Stimulated activated CD8-positive, alpha-beta memory T cell treated with anti-CD3 and anti-CD28 coated beads, Interleukin-12 subunit alpha, Interleukin-12 subunit beta, amount 100 ng/mL, for 1 hour (primary cell): ENCODE data around the gene MED10.

ENCODE experiments used
- DNase-seq: peaks from one replicate; pipeline ENCODE4 v3.0.0-alpha.2; 2020; ENCODE audit warnings: low read depth

The MED10 gene

DNA sequence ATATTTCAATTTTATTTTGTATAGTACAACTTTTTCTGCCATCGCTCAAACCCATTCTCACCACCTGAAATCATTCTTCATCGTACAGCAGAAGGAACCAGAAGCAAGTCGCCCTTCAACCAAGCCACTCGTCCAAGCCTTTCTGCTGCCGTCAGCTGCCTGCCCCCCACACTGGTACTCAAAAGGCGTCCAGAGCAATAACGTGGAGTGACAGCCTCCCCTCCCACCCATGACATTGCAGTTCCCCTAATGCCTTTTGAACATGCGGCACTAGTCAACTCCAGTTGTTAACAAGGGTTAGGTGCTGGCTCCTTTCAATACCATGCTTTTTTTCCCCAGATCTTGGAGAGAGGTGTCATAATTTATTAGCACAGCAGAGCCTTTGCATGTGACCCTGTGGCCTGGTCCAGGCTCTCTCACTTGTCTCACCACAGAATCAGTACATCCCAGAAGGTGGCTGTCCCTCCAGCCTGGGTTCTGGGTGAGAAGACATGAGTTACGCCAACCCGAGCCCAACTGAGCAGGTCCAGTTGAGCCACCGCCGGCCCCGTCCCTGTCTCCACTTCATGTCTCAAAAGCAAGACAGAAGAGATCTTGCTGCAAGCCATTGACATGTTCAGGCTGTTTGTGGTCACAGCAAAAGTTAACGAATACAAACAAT, 20.4 kb upstream of the MED10 start:
- DNase-seq = no peak

DNA sequence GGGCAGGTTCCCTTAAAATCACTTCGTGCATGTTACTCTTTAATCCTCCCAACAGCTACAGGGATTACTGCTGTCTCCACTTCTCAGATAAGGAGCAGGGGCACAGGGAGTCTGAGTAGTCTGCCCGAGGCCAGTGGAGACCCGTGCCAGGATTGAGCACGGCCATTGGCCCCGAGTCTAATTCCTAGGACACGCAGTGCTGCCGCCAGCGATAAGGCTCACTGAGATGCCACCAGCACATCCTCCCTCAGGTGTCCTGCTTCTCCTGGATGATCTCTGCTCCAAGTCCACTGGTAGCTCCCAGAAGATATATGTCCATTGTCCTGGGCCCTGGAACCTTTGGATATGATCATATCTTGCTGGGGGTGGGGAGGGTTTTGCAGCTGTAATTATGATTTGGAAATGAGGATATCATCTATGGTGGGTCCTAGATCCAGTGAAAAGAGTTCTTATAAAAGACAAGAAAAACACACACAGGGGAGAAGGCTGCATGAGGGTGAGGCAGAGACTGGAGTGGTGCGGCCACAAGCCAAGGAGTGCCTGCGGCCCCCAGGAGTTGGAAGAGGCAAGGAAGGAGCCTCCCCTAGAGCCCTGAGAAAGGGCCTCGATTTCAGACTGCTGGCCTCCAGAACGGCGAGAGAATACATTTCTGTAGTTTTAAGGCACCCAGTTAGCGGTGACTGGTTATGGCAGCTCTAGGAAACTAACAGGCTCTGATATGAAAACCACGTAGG, 19.4 kb upstream of the MED10 start:
- DNase-seq = no peak

DNA sequence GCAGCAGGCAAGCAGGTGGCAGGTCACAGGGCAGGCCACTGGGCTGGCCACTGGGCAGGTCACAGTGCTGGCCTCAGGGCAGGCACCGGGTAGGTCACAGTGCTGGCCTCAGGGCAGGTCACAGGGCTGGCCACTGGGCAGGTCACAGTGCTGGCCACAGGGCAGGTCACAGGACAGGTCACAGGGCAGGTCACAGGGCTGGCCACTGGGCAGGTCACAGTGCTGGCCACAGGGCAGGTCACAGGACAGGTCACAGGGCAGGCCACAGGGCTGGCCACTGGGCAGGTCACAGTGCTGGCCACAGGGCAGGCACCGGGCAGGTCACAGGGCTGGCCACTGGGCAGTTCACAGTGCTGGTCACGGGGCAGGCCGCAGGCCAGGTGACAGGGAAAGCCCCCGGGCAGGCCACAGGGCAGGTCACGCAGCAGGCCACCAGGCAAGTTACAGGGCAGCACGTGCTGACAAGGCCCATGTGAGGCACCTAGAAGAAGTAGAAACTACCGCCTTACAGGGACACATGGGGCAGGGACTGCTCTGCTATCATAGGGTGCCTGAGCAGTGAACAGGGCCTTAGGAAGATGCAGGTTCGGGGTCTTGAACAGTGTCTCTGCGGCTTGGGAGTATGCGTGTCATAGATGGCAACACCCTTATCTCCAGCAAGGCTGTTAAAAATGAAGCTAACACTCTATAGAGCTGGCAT, 18.6 kb upstream of the MED10 start:
- no peak for DNase-seq

DNA sequence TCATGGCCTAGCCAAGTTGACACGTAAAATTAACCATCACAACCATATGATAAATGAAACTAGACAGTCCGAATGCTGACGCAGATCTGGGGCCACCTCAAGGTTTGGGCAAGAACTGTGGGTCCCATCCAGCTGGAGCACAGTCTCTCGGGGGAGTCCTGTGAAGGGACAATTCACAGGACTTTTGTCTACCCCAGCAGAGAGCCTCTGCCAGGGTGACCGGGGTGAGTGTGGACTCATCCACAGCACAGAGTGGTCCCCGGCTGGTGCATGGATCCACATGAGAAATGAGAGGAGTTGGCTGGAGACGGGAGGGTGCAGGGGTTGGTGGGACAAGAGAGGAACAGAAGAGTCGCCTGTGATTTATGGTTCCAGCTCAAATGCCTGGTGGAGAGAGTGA, 17.7 kb upstream of the MED10 start:
- DNase-seq = no peak

DNA sequence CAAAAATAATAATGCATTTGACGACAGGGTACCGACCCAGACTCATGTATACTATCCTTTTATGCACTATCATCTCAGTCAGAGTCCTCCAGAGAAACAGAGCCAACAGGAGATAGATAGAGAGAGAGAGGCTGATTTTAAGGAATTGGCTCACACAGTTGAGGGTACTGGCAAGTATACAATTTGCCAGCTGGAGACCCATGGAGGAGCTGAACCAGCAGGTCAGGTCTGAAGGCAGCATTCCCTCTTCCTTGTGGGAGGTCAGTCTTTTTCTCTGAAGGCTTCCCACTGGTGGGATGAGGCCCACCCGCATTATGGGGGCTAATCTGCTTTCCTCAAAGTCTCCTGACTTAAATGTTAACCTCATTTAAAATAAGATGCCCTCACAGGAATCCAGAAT, 17.3 kb upstream of the MED10 start:
- no peak for DNase-seq

DNA sequence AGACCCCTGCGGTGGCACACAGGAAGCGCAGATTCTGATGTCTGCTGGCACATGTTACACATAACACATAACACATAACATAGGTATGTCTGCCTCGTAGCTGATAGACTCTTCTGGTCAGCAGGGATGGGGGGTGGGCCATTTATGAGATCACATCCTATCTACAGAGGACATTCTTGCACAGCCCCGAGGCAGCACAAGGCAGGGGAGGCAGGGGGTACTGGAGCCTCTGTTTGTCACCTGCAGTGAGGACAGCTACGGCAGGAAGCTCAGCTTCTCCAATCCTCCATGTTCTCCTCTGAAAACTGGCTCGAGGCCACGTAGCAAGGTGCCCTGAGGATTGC, 16.7 kb upstream of the MED10 start:
- DNase-seq = no peak

DNA sequence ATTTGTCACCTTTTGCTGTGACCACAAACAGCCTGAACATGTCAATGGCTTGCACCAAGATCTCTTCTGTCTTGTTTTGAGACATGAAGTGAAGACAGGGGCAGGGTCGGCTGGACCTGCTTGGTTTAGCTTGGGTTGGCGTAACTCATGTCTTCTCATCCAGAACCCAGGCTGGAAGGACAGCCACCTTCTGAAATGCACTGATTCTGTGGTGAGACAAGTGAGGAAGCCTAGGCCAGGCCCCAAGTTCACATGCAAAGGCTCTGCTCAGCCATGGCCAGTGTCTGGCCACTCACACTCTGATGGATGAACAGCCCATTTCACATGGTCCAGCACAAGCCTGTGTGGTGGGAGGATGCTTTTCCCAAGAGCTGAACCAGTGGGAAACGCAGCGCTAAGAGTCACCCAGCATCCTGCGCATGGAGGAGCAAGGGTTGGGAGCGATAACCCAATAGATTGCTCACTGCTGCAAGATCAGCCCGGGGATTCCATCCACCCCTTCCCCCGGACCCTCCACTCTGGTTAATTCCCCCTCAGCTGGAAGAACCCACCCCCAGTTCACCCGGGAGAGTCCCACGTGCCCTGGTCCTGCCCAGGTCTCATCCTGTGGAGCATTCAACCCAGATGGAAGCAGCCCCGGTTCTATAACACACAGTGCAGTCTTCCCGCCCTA, 16.2 kb upstream of the MED10 start:
- no peak for DNase-seq

DNA sequence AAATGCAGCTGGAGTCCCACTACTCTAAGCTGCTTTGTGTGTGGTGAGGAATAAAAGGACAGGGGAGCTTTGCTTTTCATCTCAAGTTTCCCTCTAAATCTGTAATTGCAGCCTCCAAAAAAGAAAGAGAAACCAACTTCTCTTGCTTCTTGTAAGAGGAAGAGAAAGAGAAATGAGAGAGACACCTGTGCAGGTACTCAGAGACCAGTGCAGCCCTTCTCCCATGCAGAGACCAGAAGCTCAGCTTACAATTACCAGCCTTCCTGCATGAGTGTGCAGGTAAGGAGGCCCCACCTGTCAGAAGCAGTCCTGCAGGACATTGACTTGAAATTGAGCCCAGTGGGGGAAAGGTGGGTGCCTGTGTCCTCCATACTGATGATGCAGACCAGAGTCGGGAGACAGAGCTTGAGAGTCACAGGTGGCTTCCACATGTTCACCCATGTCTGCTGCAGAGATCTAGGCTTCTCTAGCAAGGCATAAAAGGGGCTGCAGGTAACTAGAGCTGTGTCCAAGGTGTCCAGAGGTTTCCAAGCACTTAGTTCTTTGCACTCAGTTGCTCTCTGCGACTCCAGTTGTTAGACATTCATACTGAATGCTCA, 15.3 kb upstream of the MED10 start:
- no peak for DNase-seq

DNA sequence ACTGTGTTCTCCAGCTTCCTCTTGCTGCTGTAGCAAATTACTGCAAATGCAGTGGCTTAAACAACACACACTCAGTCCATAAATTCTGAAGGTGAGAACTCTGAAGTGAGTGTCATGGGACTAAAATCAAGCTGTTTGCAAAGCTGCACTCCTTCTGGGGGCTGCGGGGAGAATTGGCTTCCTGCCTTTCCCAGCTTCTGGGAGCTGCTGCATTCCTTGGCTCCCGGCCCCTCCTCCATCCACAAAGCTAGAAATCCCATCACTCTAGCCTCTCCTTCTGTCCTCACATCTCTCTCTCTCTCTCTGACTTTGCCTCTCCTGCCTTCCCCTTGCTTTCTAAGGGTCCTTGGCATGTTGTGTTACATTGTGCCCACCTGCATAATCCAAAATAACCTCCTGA, 14.2 kb upstream of the MED10 start:
- DNase-seq = no peak

DNA sequence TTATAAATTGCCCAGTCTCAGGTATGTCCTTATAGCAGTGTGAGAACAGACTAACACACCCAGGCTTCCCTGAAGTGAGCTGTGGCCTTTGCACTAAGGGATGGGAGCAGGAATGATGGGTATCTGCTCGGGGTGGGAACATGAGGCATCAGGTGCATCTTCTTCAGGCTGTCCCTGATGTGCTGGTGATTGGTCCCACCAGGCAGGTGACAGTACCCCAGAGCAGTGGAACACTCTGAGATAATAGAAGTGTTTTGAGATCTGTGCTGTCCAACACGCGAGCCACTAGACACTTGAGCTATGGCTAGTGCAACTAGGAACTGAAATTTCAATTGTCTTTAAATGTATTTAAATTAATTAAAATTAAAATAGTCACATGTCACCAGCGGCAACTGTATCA, 12.8 kb upstream of the MED10 start:
- DNase-seq = no peak

DNA sequence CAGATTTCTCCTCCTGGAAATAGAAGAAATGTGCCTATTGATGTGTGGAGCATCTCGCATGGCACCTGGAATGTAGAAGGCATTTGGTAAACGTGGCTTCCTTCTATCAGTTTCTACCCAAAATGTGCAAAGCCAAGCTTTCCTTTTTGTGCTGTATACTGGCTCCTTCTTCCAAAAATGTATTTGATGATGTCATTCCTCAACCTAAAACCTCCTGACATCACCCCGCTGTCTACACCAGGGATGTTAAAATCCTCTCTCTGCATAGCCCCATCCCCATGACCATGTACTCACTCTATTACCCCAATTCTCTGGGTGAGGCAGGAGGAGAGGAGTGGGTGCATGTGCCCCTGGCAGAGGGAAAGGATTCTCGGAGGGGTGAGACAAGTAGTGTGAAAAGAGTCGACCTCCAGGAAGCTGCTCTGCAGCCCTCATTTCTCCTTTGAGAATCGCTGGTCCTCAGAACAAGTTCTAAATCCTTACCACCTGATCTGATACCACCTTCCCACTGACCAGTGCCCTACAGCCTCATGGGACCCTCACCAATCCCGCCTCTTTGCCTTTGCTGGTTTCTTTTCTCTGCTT, 11.7 kb upstream of the MED10 start:
- no peak for DNase-seq

DNA sequence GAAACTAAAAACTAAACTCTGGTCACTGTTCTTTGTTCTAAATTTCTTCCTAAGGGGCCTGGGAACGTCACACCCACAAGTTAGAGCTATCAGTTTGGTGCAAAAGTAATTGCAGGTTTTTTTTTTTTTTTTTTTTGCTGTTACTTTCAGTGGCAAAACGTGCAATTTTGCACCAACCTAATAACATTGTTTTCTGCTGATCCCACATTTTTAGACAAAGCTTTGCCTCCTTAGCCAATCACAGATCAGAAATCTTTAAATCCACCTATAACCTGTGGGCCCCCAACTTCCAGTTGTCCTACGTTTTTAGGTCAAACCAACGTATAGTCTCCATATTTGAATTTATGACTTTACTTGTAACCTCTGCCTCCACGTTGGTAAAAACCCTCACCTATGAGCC, 11.1 kb upstream of the MED10 start:
- DNase-seq = no peak

DNA sequence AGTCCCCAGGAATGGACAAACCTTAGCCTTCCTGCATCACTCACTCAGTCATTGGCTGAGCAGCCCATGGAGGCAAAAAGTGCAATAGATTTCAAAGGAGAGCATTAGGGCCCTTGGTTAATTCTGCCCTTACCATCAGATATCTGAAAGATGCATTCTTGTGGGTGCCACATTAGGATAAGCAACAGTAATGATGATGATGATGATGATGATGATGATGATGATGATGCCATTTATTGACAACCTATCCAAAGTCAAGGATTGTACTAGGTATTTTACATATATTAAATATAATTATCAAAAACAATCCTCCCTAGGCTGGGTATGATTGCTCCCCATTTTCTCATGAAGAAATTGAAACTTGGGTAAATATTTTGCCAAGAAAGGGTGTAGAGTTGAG, 9.6 kb upstream of the MED10 start:
- no peak for DNase-seq

DNA sequence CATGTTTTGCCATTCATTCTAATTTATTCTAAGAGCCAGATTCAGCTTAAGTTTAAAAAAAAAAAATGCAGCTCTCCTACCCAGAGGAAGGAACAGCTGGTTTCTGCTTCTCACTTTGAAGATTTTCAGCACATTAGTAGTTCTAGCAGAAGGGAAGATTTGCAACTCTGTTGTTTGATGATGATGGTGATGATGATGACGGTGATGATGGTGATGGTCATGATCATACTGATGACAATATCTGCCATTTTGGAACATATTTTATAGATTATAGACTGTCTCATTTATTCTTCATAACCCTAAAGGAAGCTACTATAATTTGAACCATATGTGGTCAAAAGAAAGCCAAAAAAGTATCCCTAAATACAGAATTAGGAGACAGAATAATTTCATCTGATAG, 7.9 kb upstream of the MED10 start:
- DNase-seq = no peak

DNA sequence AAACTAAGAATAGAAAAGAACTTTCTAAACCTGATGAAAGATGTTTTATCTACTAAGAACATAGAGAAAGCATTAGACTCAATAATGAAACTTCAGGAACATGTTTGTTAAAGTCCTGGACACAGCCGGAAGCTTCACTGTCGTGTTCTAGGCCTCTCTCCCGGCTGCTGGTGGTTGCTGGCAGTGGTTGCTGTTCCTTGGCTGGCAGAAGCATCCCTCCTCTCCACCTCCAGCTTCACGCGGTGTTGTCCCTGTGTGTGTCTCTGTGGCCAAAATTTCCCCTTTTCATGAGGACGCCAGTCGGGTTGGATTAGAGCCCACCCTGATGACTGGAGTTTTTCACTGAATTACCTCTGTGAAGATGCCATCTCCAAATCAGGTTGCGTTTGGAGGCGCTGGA, 6.5 kb upstream of the MED10 start:
- no peak for DNase-seq

DNA sequence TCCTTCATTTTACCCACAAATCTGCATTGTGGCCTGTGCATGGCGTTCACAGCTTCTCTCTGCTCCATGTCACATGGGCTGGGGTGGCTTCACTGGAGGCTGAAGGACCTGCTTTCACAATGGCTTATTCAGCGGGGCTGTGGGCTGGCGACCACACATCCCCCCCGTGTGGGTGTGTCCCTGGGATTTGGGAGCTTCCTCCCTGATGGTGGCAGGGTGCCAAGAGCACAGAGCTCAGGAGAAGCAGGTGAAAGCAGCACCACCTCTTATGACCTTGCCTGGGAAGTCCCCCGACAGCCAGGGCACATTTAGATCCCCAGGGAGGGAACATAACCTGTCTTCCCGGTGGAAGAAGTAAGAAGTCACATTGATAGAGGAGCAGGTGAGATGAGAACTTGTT, 5.0 kb upstream of the MED10 start:
- no peak for DNase-seq

DNA sequence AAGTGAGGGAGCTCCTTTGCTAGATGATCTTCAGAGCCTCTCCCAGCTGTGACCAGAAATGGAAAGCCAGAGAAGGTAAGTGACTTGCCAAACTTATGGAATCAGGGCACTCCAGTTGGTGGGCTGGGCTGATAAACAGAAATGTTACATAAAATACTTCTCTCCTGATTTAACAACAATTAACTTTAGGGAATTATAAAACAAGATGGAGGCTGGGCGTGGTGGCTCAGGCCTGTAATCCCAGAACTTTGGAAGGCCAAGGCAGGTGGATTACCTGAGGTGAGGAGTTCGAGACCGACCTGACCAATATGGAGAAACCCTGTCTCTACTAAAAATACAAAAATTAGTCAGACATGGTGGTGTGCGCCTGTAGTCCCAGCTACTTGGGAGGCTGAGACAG, 899 bp upstream of the MED10 start:
- DNase-seq = no peak

DNA sequence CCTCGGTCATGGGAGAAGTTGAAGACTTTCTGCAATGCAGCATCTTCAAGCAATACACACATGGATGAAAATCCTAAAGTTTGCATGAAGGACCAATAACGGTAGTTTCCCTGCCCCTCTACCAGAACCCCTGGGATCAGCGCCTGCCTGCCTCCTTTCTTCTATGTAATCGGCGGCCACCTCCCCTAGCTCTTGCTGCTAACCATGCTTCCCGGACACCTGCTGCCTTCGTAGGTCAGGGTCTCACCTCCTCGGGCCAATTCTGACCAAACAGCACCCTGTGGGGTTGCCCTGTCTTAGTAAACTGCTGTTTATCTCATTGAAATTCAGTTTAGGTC, 388 bp upstream of the MED10 start:
- DNase-seq = no peak

DNA sequence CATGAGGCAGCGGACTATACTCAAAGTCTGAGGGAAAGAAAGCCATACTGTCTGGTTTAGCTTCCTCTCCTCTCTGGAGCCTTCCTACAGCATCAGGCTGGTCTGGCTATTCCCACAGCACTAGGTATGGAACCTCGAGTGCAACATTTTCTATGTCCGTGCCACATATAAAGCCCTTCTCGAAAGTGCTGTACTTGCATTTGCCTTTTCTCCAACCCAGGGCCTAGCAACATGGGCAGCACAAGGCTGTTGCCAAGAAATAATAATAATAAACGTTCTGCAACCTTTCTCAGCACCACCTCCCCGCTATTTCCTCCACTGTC, 804 bp downstream of the MED10 start:
- no peak for DNase-seq

DNA sequence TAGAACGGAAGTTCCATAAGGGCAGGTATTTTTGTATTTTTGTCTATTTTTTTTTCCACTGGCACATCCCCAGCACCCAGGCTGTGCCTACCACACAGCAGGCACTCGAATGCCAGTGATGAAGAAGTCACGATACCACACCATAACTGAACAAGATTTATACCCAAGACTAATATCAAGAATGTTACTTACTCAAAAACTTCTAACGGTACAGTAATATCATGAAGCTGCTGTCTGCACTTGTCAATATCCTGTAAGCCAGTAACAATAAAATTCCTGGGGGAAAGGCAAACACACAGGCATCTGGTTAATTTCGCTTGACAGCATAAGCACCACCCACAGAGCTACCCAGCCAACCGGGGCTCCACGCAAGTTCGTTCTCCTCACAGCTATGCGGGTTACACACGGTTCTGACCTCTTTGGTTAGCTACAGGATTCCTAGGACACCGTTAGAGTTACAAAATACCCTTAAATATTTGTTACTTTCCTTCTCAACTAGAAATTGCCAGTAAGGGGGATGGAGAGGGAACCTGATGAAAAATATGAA, 1.3 kb downstream of the MED10 start:
- DNase-seq = no peak

DNA sequence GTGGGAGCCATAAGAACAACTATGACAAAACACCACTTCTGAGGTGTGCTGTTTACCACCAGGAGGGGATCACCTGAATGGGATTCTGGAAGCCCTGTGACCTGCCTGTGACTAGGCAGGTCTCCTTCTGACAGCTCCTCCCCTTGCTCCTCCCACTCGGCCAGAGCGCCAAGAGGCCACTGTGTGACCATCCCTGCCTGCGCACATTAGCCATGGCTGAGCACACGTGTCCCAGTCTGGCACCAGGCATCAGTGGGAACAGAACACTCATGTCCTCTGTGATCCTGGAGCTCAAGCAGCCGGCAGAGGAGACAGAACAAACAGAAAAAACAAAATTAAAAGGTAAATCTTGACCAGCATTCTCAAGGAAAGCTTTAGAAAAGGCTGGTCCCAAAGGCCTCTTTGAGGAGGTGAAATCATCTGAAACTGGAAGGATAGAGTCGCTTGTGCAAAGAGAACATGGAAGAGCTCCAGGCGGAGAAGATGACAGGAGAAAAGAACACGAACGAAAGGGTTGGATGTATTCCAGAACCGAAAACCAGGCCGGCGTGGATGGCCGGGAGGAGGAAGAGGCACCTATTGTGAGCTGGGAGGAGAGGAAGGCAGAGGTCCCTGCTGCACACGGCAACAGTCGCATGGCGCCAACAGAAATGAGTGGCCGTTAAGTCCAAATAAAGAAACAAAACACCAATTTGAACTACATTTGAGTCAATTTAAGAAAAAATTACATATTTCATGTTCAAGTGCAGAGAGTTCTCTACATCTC, 5.1 kb downstream of the MED10 start:
- no peak for DNase-seq
